Small intestine (tissue), 7 donors: ENCODE measurements around the gene KIAA0319L. TPM values are rescaled to one million over a fixed set of nuclear protein-coding genes. Genes with fewer than 3 reads are reported as not detected.

Experiments
- DNase-seq, 2 donors: peaks; one replicate each; pipeline versions ENCODE4 v3.0.0 to v3.0.0-alpha.2; 2013
- FAIRE-seq: peaks from 2 replicates; lab custom pipeline; 2012; peaks lifted over from hg19 to GRCh38; lab: Jason Lieb, UNC
- H3K27ac ChIP-seq, 3 donors: one replicate each; pipeline ENCODE4 v1.5.1; 2013; ENCODE audit warnings: low read length in 2 of 3, mild to moderate bottlenecking in 2 of 3, control low read depth in 1 of 3, inconsistent platforms in 1 of 3, low read depth in 1 of 3, moderate library complexity in 1 of 3
- H3K27me3 ChIP-seq, 3 donors: one replicate each; pipeline ENCODE4 v1.6.1; 2013; ENCODE audit warnings: low read length in 3 of 3, inconsistent platforms in 1 of 3; ENCODE audit not compliant: control insufficient read depth in 3 of 3, insufficient read depth in 3 of 3
- H3K36me3 ChIP-seq, 3 donors: one replicate each; pipeline ENCODE4 v1.6.1; 2013; ENCODE audit warnings: low read length in 3 of 3, inconsistent platforms in 1 of 3, low read depth in 1 of 3, mild to moderate bottlenecking in 1 of 3, moderate library complexity in 1 of 3; ENCODE audit not compliant: control insufficient read depth in 3 of 3, insufficient read depth in 2 of 3
- H3K4me1 ChIP-seq, 3 donors: one replicate each; pipeline ENCODE4 v1.6.1; 2013; ENCODE audit warnings: low read length in 2 of 3, inconsistent platforms in 1 of 3, low read depth in 1 of 3, mild to moderate bottlenecking in 1 of 3, moderate library complexity in 1 of 3; ENCODE audit not compliant: control insufficient read depth in 3 of 3, insufficient read depth in 2 of 3
- H3K4me3 ChIP-seq, 3 donors: one replicate each; pipeline ENCODE4 v1.5.1; 2013; ENCODE audit warnings: low read length in 3 of 3, control low read depth in 1 of 3, inconsistent platforms in 1 of 3, low read depth in 1 of 3, mild to moderate bottlenecking in 1 of 3, moderate library complexity in 1 of 3
- H3K9me3 ChIP-seq, 2 donors: one replicate each; pipeline ENCODE4 v1.6.1; 2013; ENCODE audit warnings: low read depth in 1 of 2, low read length in 1 of 2; ENCODE audit not compliant: control insufficient read depth in 2 of 2, insufficient read depth in 1 of 2
- WGBS, 3 donors: extraction: QIAGEN DNeasy Blood & Tissue Kit; methylation state at CpG; one replicate each; pipeline ENCODE4 v1.1.7; 2013; 5-methylcytosine and 5-hydroxymethylcytosine counted together
- polyA plus RNA-seq, 4 donors: library from polyadenylated mRNA; stranded (reverse) in 3 of 4; unstranded in 1 of 4; fragments of 200-250 nt in 3 of 4; fragments of 120-200 nt in 1 of 4; gene quantifications; one replicate each; pipeline versions ENCODE4 v1.2.1 to v1.2.3, GENCODE V29; 2013
- donor health status: healthy with polysubstance abuse.
- donor health status: control.
- donor health status: control.
- donor health status: Bipolar disorder and iron deficiency.
- donor health status: healthy.

The KIAA0319L gene
- polyA plus RNA-seq, 4 donors = 14.1 to 66.4 (median 21.9) TPM

- FAIRE-seq (no peak), DNase-seq (no peak)
- no peaks in the 10 kb centered on the region for H3K27me3 ChIP-seq
- WGBS, 3 donors = 89 to 92% (median 90%) methylated on average over 5 of the region's 5 CpGs
- no peak overlapping the region for H3K27ac ChIP-seq
- peaks cover 0 to 6% (median 0%) of the 10 kb centered on the region in 3 donors for H3K4me1 ChIP-seq
- H3K4me3 ChIP-seq = no peak overlapping the region
- no peaks in the 10 kb centered on the region for H3K9me3 ChIP-seq
- H3K36me3 ChIP-seq = peaks cover 2 to 21% (median 6%) of the 10 kb centered on the region in 3 donors
These were observed 40.7 kb upstream of the KIAA0319L start for GRCh38 chr1:35597870-35598269.

GRCh38 chr1:35595684-35596083 lies 38.5 kb upstream of the KIAA0319L start:
- FAIRE-seq = no peak
- 89 to 94% (median 90%) methylated on average over 7 of the region's 7 CpGs for WGBS, 3 donors

GRCh38 chr1:35594005-35594760 lies 37.0 kb upstream of the KIAA0319L start:
- Histone ChIP-seq H3K27me3 (no peaks in the 10 kb centered on the region), H3K9me3 (no peaks in the 10 kb centered on the region), H3K4me1 (peaks cover 0 to 11% (median 0%) of the 10 kb centered on the region in 3 donors), H3K4me3 (no peak overlapping the region), H3K27ac (no peak overlapping the region), H3K36me3 (peaks cover 0 to 20% (median 0%) of the 10 kb centered on the region in 3 donors)
- FAIRE-seq = no peak
- 95 to 98% (median 97%) methylated on average over 9 of the region's 9 CpGs for WGBS, 3 donors
- DNase-seq = no peak

More at GRCh38 chr1:35595684-35596083, 38.5 kb upstream of the KIAA0319L start:
- Histone ChIP-seq H3K27ac (no peak overlapping the region), H3K27me3 (no peaks in the 10 kb centered on the region), H3K4me1 (peaks cover 0 to 11% (median 0%) of the 10 kb centered on the region in 3 donors), H3K4me3 (no peak overlapping the region), H3K36me3 (peaks cover 0 to 15% (median 2%) of the 10 kb centered on the region in 3 donors), H3K9me3 (no peaks in the 10 kb centered on the region)
- no peak for DNase-seq

- FAIRE-seq (no peak), DNase-seq (peak; percentile 56 to 86)
- Histone ChIP-seq H3K4me1 (peaks cover 0 to 11% (median 0%) of the 10 kb centered on the region in 3 donors), H3K4me3 (no peak overlapping the region), H3K27me3 (no peaks in the 10 kb centered on the region), H3K36me3 (peaks cover 0 to 16% (median 0%) of the 10 kb centered on the region in 3 donors), H3K27ac (peak overlapping the region in 1 of 3 donors; percentile 57), H3K9me3 (no peaks in the 10 kb centered on the region)
- WGBS, 3 donors = 39 to 58% (median 46%) methylated on average over 8 of the region's 8 CpGs
These were observed 36.0 kb upstream of the KIAA0319L start for GRCh38 chr1:35592991-35593769.

GRCh38 chr1:35591211-35591610 lies 34.0 kb upstream of the KIAA0319L start:
- no peak for DNase-seq
- 93 to 96% (median 95%) methylated on average over 8 of the region's 8 CpGs for WGBS, 3 donors

GRCh38 chr1:35590476-35591040 lies 33.4 kb upstream of the KIAA0319L start:
- H3K4me3 ChIP-seq = no peak overlapping the region
- H3K4me1 ChIP-seq = peaks cover 0 to 11% (median 0%) of the 10 kb centered on the region in 3 donors
- no peaks in the 10 kb centered on the region for H3K27me3 ChIP-seq
- no peaks in the 10 kb centered on the region for H3K9me3 ChIP-seq
- no peak overlapping the region for H3K27ac ChIP-seq
- peaks cover 0 to 12% (median 0%) of the 10 kb centered on the region in 3 donors for H3K36me3 ChIP-seq
- DNase-seq (no peak), FAIRE-seq (no peak)
- 93 to 97% (median 94%) methylated on average over 25 of the region's 25 CpGs for WGBS, 3 donors

More at GRCh38 chr1:35591211-35591610, 34.0 kb upstream of the KIAA0319L start:
- Histone ChIP-seq H3K27me3 (no peaks in the 10 kb centered on the region), H3K4me3 (no peak overlapping the region), H3K4me1 (peaks cover 0 to 11% (median 0%) of the 10 kb centered on the region in 3 donors), H3K27ac (no peak overlapping the region), H3K36me3 (peaks cover 0 to 14% (median 0%) of the 10 kb centered on the region in 3 donors), H3K9me3 (no peaks in the 10 kb centered on the region)
- FAIRE-seq = no peak

- no peak for FAIRE-seq
- WGBS, 3 donors = 94 to 97% (median 97%) methylated on average over 15 of the region's 15 CpGs
- Histone ChIP-seq H3K36me3 (peaks cover 0 to 10% (median 0%) of the 10 kb centered on the region in 3 donors), H3K27me3 (no peaks in the 10 kb centered on the region), H3K9me3 (no peaks in the 10 kb centered on the region), H3K4me1 (peaks cover 0 to 11% (median 0%) of the 10 kb centered on the region in 3 donors), H3K4me3 (no peak overlapping the region), H3K27ac (no peak overlapping the region)
- DNase-seq = no peak
These were observed 32.6 kb upstream of the KIAA0319L start for GRCh38 chr1:35589516-35590427.
